Mammary epithelial cell (primary cell): Measurements from ENCODE around the gene AHSG.

Experiments used
- CTCF ChIP-seq, 2 donors: IDR thresholded peaks in 1 of 2; conservative IDR thresholded peaks in 1 of 2; 2 replicates each; pipeline ENCODE4 v1.5.1; 2011 to 2012; ENCODE audit warnings: inconsistent platforms in 2 of 2, low read length in 2 of 2, mild to moderate bottlenecking in 2 of 2, control low read depth in 1 of 2, low read depth in 1 of 2; ENCODE audit not compliant: insufficient read depth in 1 of 2; ENCODE audit errors: extremely low read depth in 1 of 2
- EZH2 ChIP-seq: IDR thresholded peaks from 2 replicates; pipeline ENCODE4 v1.6.1; 2012; ENCODE audit warnings: low read length, inconsistent platforms, borderline replicate concordance

- TF ChIP-seq CTCF (conservative IDR thresholded peaks at IDR 0.05 in 1 of 2, IDR thresholded peaks at IDR 0.05 in 1 of 2; ENCODE audit: extremely low read depth in 1 of 2, insufficient read depth in 1 of 2, low read depth in 1 of 2, low read length in 2 of 2) (no peak), EZH2 (no peak)
These were observed 14.1 kb upstream of the AHSG start for GRCh38 chr3:186598794-186599141.
